GM20000 (cell line): ENCODE results near the gene HELZ.
A peak's percentile ranks its signal among the peaks of the same experiment; 100 is the strongest.
"Not testable (repeated sequence)": the region's sequence is repeated elsewhere in the genome, so short reads cannot be mapped to it uniquely, and the experiment has no call there.

Experiments used
- DNase-seq: peaks from one replicate; pipeline ENCODE4 v3.0.0; 2012; ENCODE audit warnings: low spot score
- TF ChIP-seq, protein P1 (sequence below): IDR thresholded peaks from 2 replicates; pipeline ENCODE4 v1.5.1; 2012; ENCODE audit warnings: mild to moderate bottlenecking, control low read depth; ENCODE audit errors: extremely low read depth, missing control alignments

Gene HELZ

DNA sequence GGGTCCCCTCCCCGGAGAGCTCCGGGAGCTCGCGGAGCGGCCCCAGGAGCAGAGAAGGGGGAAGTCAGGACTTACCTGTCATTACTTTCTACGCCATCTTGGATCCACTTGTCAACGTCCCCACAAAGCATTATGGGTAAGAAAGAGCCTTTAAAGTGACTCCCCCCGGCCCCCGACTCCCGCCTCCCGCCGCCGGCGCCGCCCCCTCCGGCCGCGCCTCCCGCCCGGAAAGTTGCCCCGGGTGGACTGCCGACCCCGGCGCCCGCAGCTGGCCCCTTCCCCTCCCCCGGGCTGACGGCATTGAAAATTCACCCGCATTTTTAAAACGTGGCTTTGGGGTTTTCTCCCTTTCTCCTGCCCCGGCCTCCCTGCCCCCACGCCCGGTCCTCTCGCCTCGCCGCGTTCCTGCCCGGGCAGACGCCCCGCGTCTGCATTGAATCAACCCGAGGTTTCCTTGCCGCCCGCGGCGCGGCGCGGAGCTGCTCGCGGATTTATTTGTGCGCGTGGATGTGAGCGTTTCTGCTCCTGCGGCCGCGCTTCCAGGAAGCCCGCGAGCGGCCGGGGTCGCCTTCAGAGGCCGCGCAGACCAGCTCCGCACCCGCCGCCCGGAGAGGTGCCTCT lies at the start of gene HELZ:
Gene HELZ (minus strand): TSS at position 124 of the 621 bp plus-strand sequence. CDS start 26,392 bp downstream, outside the sequence.
- peak; percentile 96 for DNase-seq
- TF ChIP-seq, protein P1, sequence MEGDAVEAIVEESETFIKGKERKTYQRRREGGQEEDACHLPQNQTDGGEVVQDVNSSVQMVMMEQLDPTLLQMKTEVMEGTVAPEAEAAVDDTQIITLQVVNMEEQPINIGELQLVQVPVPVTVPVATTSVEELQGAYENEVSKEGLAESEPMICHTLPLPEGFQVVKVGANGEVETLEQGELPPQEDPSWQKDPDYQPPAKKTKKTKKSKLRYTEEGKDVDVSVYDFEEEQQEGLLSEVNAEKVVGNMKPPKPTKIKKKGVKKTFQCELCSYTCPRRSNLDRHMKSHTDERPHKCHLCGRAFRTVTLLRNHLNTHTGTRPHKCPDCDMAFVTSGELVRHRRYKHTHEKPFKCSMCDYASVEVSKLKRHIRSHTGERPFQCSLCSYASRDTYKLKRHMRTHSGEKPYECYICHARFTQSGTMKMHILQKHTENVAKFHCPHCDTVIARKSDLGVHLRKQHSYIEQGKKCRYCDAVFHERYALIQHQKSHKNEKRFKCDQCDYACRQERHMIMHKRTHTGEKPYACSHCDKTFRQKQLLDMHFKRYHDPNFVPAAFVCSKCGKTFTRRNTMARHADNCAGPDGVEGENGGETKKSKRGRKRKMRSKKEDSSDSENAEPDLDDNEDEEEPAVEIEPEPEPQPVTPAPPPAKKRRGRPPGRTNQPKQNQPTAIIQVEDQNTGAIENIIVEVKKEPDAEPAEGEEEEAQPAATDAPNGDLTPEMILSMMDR: no peak

GRCh38 chr17:67293251-67294203 lies 48.5 kb upstream of the HELZ start:
- peak; percentile 87 for DNase-seq
- TF ChIP-seq, protein P1: peak; percentile 86

DNA sequence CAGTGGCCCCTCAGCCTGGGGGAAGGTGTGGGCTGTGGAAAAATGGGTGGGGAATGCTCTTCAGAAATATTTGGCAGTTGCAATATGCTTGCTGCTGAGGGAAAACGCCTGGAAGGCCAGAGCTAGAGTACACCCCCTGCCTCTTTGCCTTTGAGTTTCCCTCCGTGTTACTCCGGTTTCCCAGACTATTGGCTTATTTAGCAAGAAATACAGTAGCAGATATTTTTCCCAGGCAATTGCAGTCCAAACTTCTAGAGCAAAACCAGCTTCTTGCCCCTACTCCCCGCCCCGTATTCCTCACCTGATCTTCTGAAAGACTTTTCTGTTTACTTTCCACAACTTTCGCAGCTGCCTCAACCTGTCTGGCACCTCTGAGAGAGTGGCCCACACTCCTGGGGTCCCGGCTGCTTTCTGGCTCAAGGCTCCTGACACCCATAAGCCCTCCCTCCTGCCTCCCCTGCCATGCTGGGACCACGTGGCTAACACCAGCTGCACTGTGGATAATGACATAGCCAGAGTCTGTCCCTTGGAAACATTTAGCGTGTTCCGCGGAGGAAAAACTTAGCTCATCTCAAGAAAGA lies 45.8 kb upstream of the HELZ start:
- no peak for DNase-seq
- TF ChIP-seq, protein P1: no peak

GRCh38 chr17:67290244-67290643 lies 45.2 kb upstream of the HELZ start:
- TF ChIP-seq, protein P1: no peak
- DNase-seq: no peak

GRCh38 chr17:67289181-67289876 lies 44.3 kb upstream of the HELZ start:
- TF ChIP-seq, protein P1: no peak
- DNase-seq: no peak

DNA sequence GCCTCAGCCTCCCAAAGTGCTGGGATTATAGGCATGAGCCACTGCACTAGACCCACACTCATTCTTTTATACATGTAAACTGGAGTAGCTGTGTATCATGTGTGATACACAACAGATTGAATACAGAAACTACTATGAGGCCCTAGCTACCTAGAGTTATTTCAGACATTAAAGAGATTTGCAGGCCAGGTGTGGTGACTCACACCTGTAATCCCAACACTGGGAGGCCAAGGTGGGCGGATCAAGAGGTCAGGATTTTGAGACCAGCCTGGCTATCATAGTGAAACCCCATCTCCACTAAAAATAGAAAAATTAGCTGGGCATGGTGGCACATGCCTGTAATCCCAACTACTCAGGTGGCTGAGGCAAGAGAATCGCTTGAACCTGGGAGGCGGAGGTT lies 41.8 kb upstream of the HELZ start:
- not testable (repeated sequence) for DNase-seq

DNA sequence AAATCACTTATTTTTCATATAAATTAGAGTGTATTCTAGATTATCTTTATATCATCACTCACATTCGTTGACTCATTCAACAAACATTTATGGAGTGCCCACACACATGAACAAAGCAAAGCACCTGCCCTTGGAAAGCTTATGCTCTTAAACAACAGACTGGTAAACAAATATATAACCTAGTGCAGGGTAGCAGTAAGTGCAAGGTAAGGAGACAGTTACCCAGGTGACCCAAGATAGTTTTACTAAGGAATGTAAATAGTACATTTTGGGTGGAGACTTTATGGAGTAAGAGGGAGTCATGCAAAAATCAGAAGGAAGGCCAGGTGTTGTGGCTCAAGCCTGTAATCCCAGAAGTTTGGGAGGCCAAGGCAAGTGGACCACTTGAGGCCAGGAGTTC lies 40.4 kb upstream of the HELZ start:
- TF ChIP-seq, protein P1: no peak

More for the DNA sequence above, 40.4 kb upstream of the HELZ start:
- DNase-seq: no peak
